GM13976 (cell line): Measurements from ENCODE around the gene LIPJ.
A peak's percentile ranks its signal among the peaks of the same experiment; 100 is the strongest.

Experiments used
- DNase-seq: peaks from one replicate; pipeline ENCODE4 v3.0.0; 2012; ENCODE audit warnings: low spot score
- CTCF ChIP-seq: IDR thresholded peaks from 2 replicates; pipeline ENCODE4 v1.5.1; 2012; ENCODE audit warnings: borderline replicate concordance, mild to moderate bottlenecking; ENCODE audit not compliant: insufficient read depth; ENCODE audit errors: extremely low read depth, missing control alignments, control extremely low read depth
- in situ Hi-C: fragments of 300-500 bp; cut with MboI; formaldehyde crosslinking; loops from one replicate; pipeline ENCODE4 v1.12.0; 2022; ENCODE audit warnings: low sequenced_read_pairs, mixed read lengths, inconsistent platforms; ENCODE audit not compliant: unreplicated experiment

The LIPJ gene

DNA sequence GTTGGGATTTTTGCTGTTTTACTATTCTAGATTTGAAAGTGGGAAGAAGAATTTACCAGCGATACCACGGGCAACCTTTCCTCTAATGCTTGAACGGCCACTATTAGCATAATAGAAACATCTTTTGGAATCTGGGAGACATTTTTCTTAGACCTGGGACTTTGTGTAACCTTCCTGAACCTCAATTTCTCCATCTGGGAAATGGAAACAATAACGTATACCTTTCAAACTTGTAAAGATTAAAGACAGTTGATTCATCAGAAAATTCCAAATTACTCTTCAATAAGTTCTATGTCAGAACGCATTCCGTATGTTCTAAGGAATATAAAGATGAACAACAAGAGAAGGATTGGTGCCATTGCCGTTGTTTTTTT lies 3.0 kb upstream of the LIPJ start:
- TF ChIP-seq CTCF, result no peak
- no peak for DNase-seq
- in situ Hi-C loops, result no loop called here

- DNase-seq, result no peak
- in situ Hi-C loops, result no loop called here
- TF ChIP-seq CTCF, result no peak
These were observed 5.8 kb downstream of the LIPJ start for GRCh38 chr10:88592381-88592780.

DNA sequence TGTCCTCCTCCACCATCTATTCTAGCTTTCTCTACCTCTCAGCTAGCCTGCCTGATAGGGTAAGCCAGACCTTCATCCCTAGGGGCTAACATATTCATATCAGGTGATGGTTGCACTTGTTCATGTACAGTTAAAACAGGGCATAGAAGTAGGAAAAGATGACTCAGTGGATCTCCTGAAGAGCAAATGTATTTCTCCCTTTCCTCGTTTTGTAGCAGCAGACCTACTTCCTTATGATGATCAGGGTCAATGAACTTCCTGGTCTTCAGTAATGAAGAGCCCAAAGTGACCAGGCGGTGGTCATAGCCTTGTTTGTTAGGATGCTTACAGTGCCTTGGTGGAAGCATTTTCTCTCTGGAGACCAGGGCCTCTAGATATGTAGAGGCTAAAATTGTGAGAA lies 6.3 kb downstream of the LIPJ start:
- no peak for TF ChIP-seq CTCF
- DNase-seq, result no peak
- in situ Hi-C loops, result no loop called here

- in situ Hi-C loops, result no loop called here
- TF ChIP-seq CTCF, result no peak
- DNase-seq, result no peak
These were observed 7.9 kb downstream of the LIPJ start for GRCh38 chr10:88594482-88594881.

- TF ChIP-seq CTCF, result no peak
- in situ Hi-C loops, result no loop called here
- peak; percentile 28 for DNase-seq
These were observed 11.5 kb downstream of the LIPJ start for GRCh38 chr10:88598055-88598454.

- TF ChIP-seq CTCF, result no peak
- in situ Hi-C loops, result no loop called here
- peak; percentile 20 for DNase-seq
These were observed 21.6 kb downstream of the LIPJ start for GRCh38 chr10:88608052-88608732.

DNA sequence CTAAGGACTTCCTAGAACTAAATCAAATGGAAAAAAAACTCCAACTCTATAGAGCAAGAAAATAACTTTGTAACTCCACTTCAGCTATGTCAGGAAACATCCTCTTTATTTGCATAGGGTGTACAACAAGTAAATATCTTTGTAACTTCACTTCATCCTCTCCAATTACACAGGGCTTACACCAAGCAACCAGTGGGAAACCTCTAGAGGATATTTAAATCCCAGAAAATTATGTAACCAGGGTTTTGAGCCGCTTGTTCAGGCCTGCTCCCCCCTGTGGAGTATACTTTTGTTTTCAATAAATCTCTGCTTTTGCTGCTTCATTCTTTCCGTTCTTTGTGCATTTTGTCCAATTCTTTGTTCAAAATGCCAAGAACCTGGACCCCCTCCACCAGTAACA lies 22.2 kb downstream of the LIPJ start:
- in situ Hi-C loops, result no loop called here
- DNase-seq, result no peak
- TF ChIP-seq CTCF, result no peak
